Mesenchymal stem cell (in vitro differentiated cells and primary cell): ENCODE data around the gene XPA.

Source experiments
- DNase-seq: peaks from one replicate; pipeline ENCODE4 v3.0.0-alpha.2; 2013
- H2AFZ ChIP-seq: one replicate; pipeline ENCODE4 v1.6.1; 2013; ENCODE audit warnings: low read depth, mild to moderate bottlenecking, control low read depth, inconsistent platforms, low read length, moderate library complexity
- H2AK5ac ChIP-seq: 2 replicates; pipeline ENCODE4 v1.6.1; 2013; ENCODE audit warnings: low read length, moderate library complexity, mild to moderate bottlenecking, inconsistent platforms; ENCODE audit not compliant: severe bottlenecking
- H2BK120ac ChIP-seq: one replicate; pipeline ENCODE4 v1.6.1; 2013; ENCODE audit warnings: low read depth, mild to moderate bottlenecking, inconsistent platforms, low read length, moderate library complexity
- H2BK12ac ChIP-seq, 2 experiments: one replicate each; pipeline ENCODE4 v1.6.1; 2013; ENCODE audit warnings: inconsistent platforms in 2 of 2, low read length in 2 of 2, mild to moderate bottlenecking in 2 of 2, moderate library complexity in 2 of 2, control low read depth in 1 of 2
- H2BK15ac ChIP-seq: one replicate; pipeline ENCODE4 v1.6.1; 2013; ENCODE audit warnings: mild to moderate bottlenecking, low read depth, inconsistent platforms; ENCODE audit not compliant: poor library complexity, severe bottlenecking
- H2BK5ac ChIP-seq: 2 replicates; pipeline ENCODE4 v1.6.1; 2013; ENCODE audit warnings: low read depth, mild to moderate bottlenecking, low read length, control low read depth, inconsistent platforms; ENCODE audit not compliant: poor library complexity, severe bottlenecking
- H3K14ac ChIP-seq, 2 experiments: one replicate each; pipeline ENCODE4 v1.6.1; 2013; ENCODE audit warnings: inconsistent platforms in 2 of 2, low read length in 2 of 2, control low read depth in 1 of 2, mild to moderate bottlenecking in 1 of 2, moderate library complexity in 1 of 2
- H3K18ac ChIP-seq, 2 experiments: one replicate each; pipeline ENCODE4 v1.6.1; 2013; ENCODE audit warnings: inconsistent platforms in 2 of 2, low read length in 2 of 2, control low read depth in 1 of 2, low read depth in 1 of 2, mild to moderate bottlenecking in 1 of 2
- H3K23ac ChIP-seq, 2 experiments: one replicate each; pipeline ENCODE4 v1.6.1; 2013; ENCODE audit warnings: inconsistent platforms in 2 of 2, low read length in 2 of 2, mild to moderate bottlenecking in 2 of 2, moderate library complexity in 2 of 2, control low read depth in 1 of 2
- H3K27ac ChIP-seq: 2 replicates; pipeline ENCODE4 v1.5.1; 2013; ENCODE audit warnings: mild to moderate bottlenecking, moderate library complexity, low read length, control low read depth, inconsistent platforms; ENCODE audit not compliant: poor library complexity, severe bottlenecking
- H3K27me3 ChIP-seq, 2 experiments: 2 replicates each; pipeline versions ENCODE4 v1.6.1 to v1.7.0; 2013; ENCODE audit warnings: low read length in 2 of 2, mild to moderate bottlenecking in 2 of 2, moderate library complexity in 2 of 2, control low read depth in 1 of 2, inconsistent platforms in 1 of 2; ENCODE audit not compliant: control insufficient read depth in 1 of 2, insufficient read depth in 1 of 2
- H3K36me3 ChIP-seq, 2 experiments: 2 replicates each; pipeline versions ENCODE4 v1.6.1 to v1.7.0; 2013; ENCODE audit warnings: low read length in 2 of 2, control low read depth in 1 of 2, inconsistent platforms in 1 of 2, low read depth in 1 of 2, mild to moderate bottlenecking in 1 of 2; ENCODE audit not compliant: insufficient read depth in 2 of 2, control insufficient read depth in 1 of 2
- H3K4ac ChIP-seq, 2 experiments: one replicate each; pipeline ENCODE4 v1.6.1; 2013; ENCODE audit warnings: inconsistent platforms in 2 of 2, low read length in 2 of 2, mild to moderate bottlenecking in 2 of 2, moderate library complexity in 2 of 2, control low read depth in 1 of 2, low read depth in 1 of 2
- H3K4me1 ChIP-seq: 2 replicates; pipeline ENCODE4 v1.6.1; 2013; ENCODE audit warnings: low read depth, low read length, control low read depth; ENCODE audit not compliant: control insufficient read depth, insufficient read depth
- H3K4me2 ChIP-seq: 2 replicates; pipeline ENCODE4 v1.6.1; 2013; ENCODE audit warnings: low read length, mild to moderate bottlenecking, inconsistent platforms; ENCODE audit not compliant: poor library complexity, severe bottlenecking
- H3K4me3 ChIP-seq, 2 experiments: 2 replicates each; pipeline versions ENCODE4 v1.5.1 to v1.7.0; 2013; ENCODE audit warnings: low read length in 2 of 2, mild to moderate bottlenecking in 2 of 2, control low read depth in 1 of 2, low read depth in 1 of 2; ENCODE audit not compliant: insufficient read depth in 1 of 2
- H3K79me1 ChIP-seq: replicated peaks from 2 replicates; pipeline ENCODE4 v1.6.1; 2013; ENCODE audit warnings: mild to moderate bottlenecking, control low read depth, low read length, inconsistent platforms; ENCODE audit not compliant: poor library complexity, severe bottlenecking
- H3K9ac ChIP-seq: 2 replicates; pipeline ENCODE4 v1.7.0; 2013; ENCODE audit warnings: mild to moderate bottlenecking, low read length, moderate library complexity
- H3K9me3 ChIP-seq: 2 replicates; pipeline ENCODE4 v1.7.0; 2013; ENCODE audit warnings: mild to moderate bottlenecking, low read length; ENCODE audit not compliant: control insufficient read depth
- H4K8ac ChIP-seq: one replicate; pipeline ENCODE4 v1.6.1; 2013; ENCODE audit warnings: inconsistent platforms, mild to moderate bottlenecking, low read length, moderate library complexity
- H4K91ac ChIP-seq: one replicate; pipeline ENCODE4 v1.6.1; 2013; ENCODE audit warnings: mild to moderate bottlenecking, low read length, inconsistent platforms
- WGBS: methylation state at CpG from one replicate; pipeline ENCODE4 v1.1.7; 2013; ENCODE audit warnings: mixed read lengths; 5-methylcytosine and 5-hydroxymethylcytosine counted together

Gene XPA

GRCh38 chr9:97675655-97676054 lies 21.5 kb downstream of the XPA start:
- no peak overlapping the region for H2AFZ ChIP-seq
- DNase-seq = no peak
- 96% methylated on average over 3 of the region's 3 CpGs for WGBS

GRCh38 chr9:97673922-97674321 lies 23.2 kb downstream of the XPA start:
- Histone ChIP-seq H3K4me2 (no peak overlapping the region), H3K4ac (no peak overlapping the region), H3K9ac (no peak overlapping the region), H2BK120ac (no peak overlapping the region), H3K14ac (no peak overlapping the region), H2BK15ac (no peak overlapping the region), H3K27ac (no peak overlapping the region), H2BK5ac (no peak overlapping the region), H3K9me3 (no peaks in the 10 kb centered on the region), H4K91ac (no peak overlapping the region), H3K23ac (no peak overlapping the region), H3K4me1 (no peaks in the 10 kb centered on the region), H3K36me3 (peaks cover 19 to 96% of the 10 kb centered on the region in 2 experiments), H3K18ac (no peak overlapping the region), H2AK5ac (no peak overlapping the region), H2BK12ac (no peak overlapping the region), H2AFZ (no peak overlapping the region), H3K4me3 (no peak overlapping the region), H3K27me3 (no peaks in the 10 kb centered on the region), H3K79me1 (peaks cover 19% of the 10 kb centered on the region), H4K8ac (no peak overlapping the region)
- no peak for DNase-seq
- 97% methylated on average over 2 of the region's 3 CpGs for WGBS

More at GRCh38 chr9:97675655-97676054, 21.5 kb downstream of the XPA start:
- H3K4ac ChIP-seq = no peak overlapping the region
- H4K8ac ChIP-seq = no peak overlapping the region
- no peak overlapping the region for H2BK5ac ChIP-seq
- no peak overlapping the region for H4K91ac ChIP-seq
- H3K4me1 ChIP-seq = no peaks in the 10 kb centered on the region
- H2BK15ac ChIP-seq = no peak overlapping the region
- H3K79me1 ChIP-seq = peaks cover 17% of the 10 kb centered on the region
- no peaks in the 10 kb centered on the region for H3K9me3 ChIP-seq
- no peak overlapping the region for H2BK120ac ChIP-seq
- H3K23ac ChIP-seq = no peak overlapping the region
- H3K27ac ChIP-seq = no peak overlapping the region
- H3K27me3 ChIP-seq = no peaks in the 10 kb centered on the region
- no peak overlapping the region for H2BK12ac ChIP-seq
- H3K4me2 ChIP-seq = no peak overlapping the region
- H3K9ac ChIP-seq = no peak overlapping the region
- H3K18ac ChIP-seq = no peak overlapping the region
- peaks cover 18 to 96% of the 10 kb centered on the region in 2 experiments for H3K36me3 ChIP-seq
- no peak overlapping the region for H3K14ac ChIP-seq
- H3K4me3 ChIP-seq = no peak overlapping the region
- no peak overlapping the region for H2AK5ac ChIP-seq

- no peak overlapping the region for H3K27ac ChIP-seq
- H3K4me3 ChIP-seq = no peak overlapping the region
- H3K79me1 ChIP-seq = peaks cover 20% of the 10 kb centered on the region
- H3K18ac ChIP-seq = no peak overlapping the region
- no peaks in the 10 kb centered on the region for H3K9me3 ChIP-seq
- H3K27me3 ChIP-seq = no peaks in the 10 kb centered on the region
- H3K36me3 ChIP-seq = peaks cover 16 to 98% of the 10 kb centered on the region in 2 experiments
- H3K14ac ChIP-seq = no peak overlapping the region
- no peaks in the 10 kb centered on the region for H3K4me1 ChIP-seq
- H2AFZ ChIP-seq = no peak overlapping the region
- H3K9ac ChIP-seq = no peak overlapping the region
- H3K4me2 ChIP-seq = no peak overlapping the region
- H2BK120ac ChIP-seq = no peak overlapping the region
- no peak overlapping the region for H3K23ac ChIP-seq
- H4K8ac ChIP-seq = no peak overlapping the region
- WGBS = 100% methylated on average over 1 of the region's 3 CpGs
- H4K91ac ChIP-seq = no peak overlapping the region
- no peak overlapping the region for H2AK5ac ChIP-seq
- H2BK12ac ChIP-seq = no peak overlapping the region
- H2BK5ac ChIP-seq = no peak overlapping the region
- H2BK15ac ChIP-seq = no peak overlapping the region
- no peak for DNase-seq
- no peak overlapping the region for H3K4ac ChIP-seq
Observed at GRCh38 chr9:97672403-97672802, 24.7 kb downstream of the XPA start.

- no peak overlapping the region for H2AFZ ChIP-seq
- 93% methylated on average over 3 of the region's 3 CpGs for WGBS
- no peaks in the 10 kb centered on the region for H3K4me1 ChIP-seq
- H3K79me1 ChIP-seq = peaks cover 20% of the 10 kb centered on the region
- no peak overlapping the region for H3K27ac ChIP-seq
- no peak overlapping the region for H2BK15ac ChIP-seq
- H3K4ac ChIP-seq = no peak overlapping the region
- H2BK5ac ChIP-seq = no peak overlapping the region
- H4K8ac ChIP-seq = no peak overlapping the region
- H2AK5ac ChIP-seq = no peak overlapping the region
- H3K27me3 ChIP-seq = no peaks in the 10 kb centered on the region
- no peak overlapping the region for H3K4me2 ChIP-seq
- no peak overlapping the region for H4K91ac ChIP-seq
- no peak for DNase-seq
- H3K23ac ChIP-seq = no peak overlapping the region
- H3K18ac ChIP-seq = no peak overlapping the region
- no peak overlapping the region for H2BK12ac ChIP-seq
- H3K9me3 ChIP-seq = no peaks in the 10 kb centered on the region
- no peak overlapping the region for H2BK120ac ChIP-seq
- H3K9ac ChIP-seq = no peak overlapping the region
- H3K4me3 ChIP-seq = no peak overlapping the region
- H3K36me3 ChIP-seq = peaks cover 16 to 99% of the 10 kb centered on the region in 2 experiments
- no peak overlapping the region for H3K14ac ChIP-seq
Observed at GRCh38 chr9:97670586-97670985, 26.6 kb downstream of the XPA start.
